NCI-H69 (cell line): Measurements from ENCODE around the gene C2.

Source experiments
- DNase-seq: peaks from one replicate; lab custom pipeline; 2025; lab: John Stamatoyannopoulos, UW

Gene C2

GRCh38 chr6:31927242-31927862 lies at the start of gene C2:
TSS of gene C2 (plus strand) at chr6:31927717. CDS start at chr6:31927753, 36 bp downstream.
- no peak for DNase-seq

GRCh38 chr6:31878222-31878621 lies 49.3 kb upstream of the C2 start:
- DNase-seq: no peak

GRCh38 chr6:31878726-31879125 lies 48.8 kb upstream of the C2 start, which contains the start of gene SLC44A4:
TSS of gene SLC44A4 (minus strand) at chr6:31878997. CDS start at chr6:31878980, 17 bp downstream.
- DNase-seq: no peak

GRCh38 chr6:31879143-31879542 lies 48.4 kb upstream of the C2 start:
- DNase-seq: no peak

- no peak for DNase-seq
These were observed 47.6 kb upstream of the C2 start for GRCh38 chr6:31879901-31880300.

GRCh38 chr6:31880616-31881015 lies 46.9 kb upstream of the C2 start:
- DNase-seq: no peak

GRCh38 chr6:31881136-31881859 lies 46.2 kb upstream of the C2 start:
- no peak for DNase-seq

- peak; percentile 51 for DNase-seq
These were observed 45.2 kb upstream of the C2 start for GRCh38 chr6:31882344-31882743.

GRCh38 chr6:31883676-31884075 lies 43.8 kb upstream of the C2 start:
- no peak for DNase-seq

GRCh38 chr6:31884528-31885035 lies 42.9 kb upstream of the C2 start:
- no peak for DNase-seq

- no peak for DNase-seq
These were observed 41.0 kb upstream of the C2 start for GRCh38 chr6:31886541-31886991.

- no peak for DNase-seq
These were observed 40.1 kb upstream of the C2 start for GRCh38 chr6:31887173-31888007.

- DNase-seq: peak; percentile 40
These were observed 39.0 kb upstream of the C2 start for GRCh38 chr6:31888276-31889258.

- DNase-seq: no peak
These were observed 38.1 kb upstream of the C2 start for GRCh38 chr6:31889331-31889972.

- DNase-seq: no peak
These were observed 34.7 kb upstream of the C2 start for GRCh38 chr6:31892821-31893220.

- no peak for DNase-seq
These were observed 31.0 kb upstream of the C2 start for GRCh38 chr6:31896493-31896855.

GRCh38 chr6:31896856-31897611 lies 30.5 kb upstream of the C2 start:
- peak; percentile 68 for DNase-seq

- DNase-seq: peak; percentile 95
These were observed 29.7 kb upstream of the C2 start, which contains the start of gene EHMT2 for GRCh38 chr6:31897612-31898382. TSS of gene EHMT2 (minus strand) at chr6:31897698. CDS start at chr6:31897677, 21 bp downstream.

- peak; percentile 83 for DNase-seq
These were observed 29.0 kb upstream of the C2 start for GRCh38 chr6:31898383-31899011.
